H9 (cell line): ENCODE measurements around the gene CSN1S1. TPM values are rescaled to one million over a fixed set of nuclear protein-coding genes. Genes with fewer than 3 reads are reported as not detected.

Source experiments
- DNase-seq: peaks from one replicate; pipeline ENCODE4 v3.0.0-alpha.2; 2017
- H2AFZ ChIP-seq: one replicate; pipeline ENCODE4 v1.6.1; 2013; ENCODE audit warnings: mild to moderate bottlenecking, low read length, control low read depth, moderate library complexity
- H2AK5ac ChIP-seq: 2 replicates; pipeline ENCODE4 v1.6.1; 2013; ENCODE audit warnings: low read length, control low read depth, mixed read lengths; ENCODE audit not compliant: insufficient read length
- H2BK120ac ChIP-seq: one replicate; pipeline ENCODE4 v1.6.1; 2013; ENCODE audit warnings: low read depth, mild to moderate bottlenecking, low read length, control low read depth, inconsistent platforms; ENCODE audit not compliant: poor library complexity, severe bottlenecking
- H2BK12ac ChIP-seq: 2 replicates; pipeline ENCODE4 v1.6.1; 2013; ENCODE audit warnings: low read length, control low read depth, mixed read lengths, low read depth; ENCODE audit not compliant: insufficient read length
- H2BK15ac ChIP-seq: 2 replicates; pipeline ENCODE4 v1.6.1; 2013; ENCODE audit warnings: low read depth, low read length, control low read depth
- H2BK20ac ChIP-seq: one replicate; pipeline ENCODE4 v1.6.1; 2013; ENCODE audit warnings: low read depth, mild to moderate bottlenecking, low read length, control low read depth, inconsistent platforms; ENCODE audit not compliant: poor library complexity, severe bottlenecking
- H2BK5ac ChIP-seq: 2 replicates; pipeline ENCODE4 v1.6.1; 2013; ENCODE audit warnings: low read length, control low read depth, mixed read lengths; ENCODE audit not compliant: insufficient read length
- H3K14ac ChIP-seq: 2 replicates; pipeline ENCODE4 v1.6.1; 2013; ENCODE audit warnings: low read length, control low read depth; ENCODE audit not compliant: insufficient read depth
- H3K18ac ChIP-seq: 2 replicates; pipeline ENCODE4 v1.6.1; 2013; ENCODE audit warnings: low read depth, mild to moderate bottlenecking, mixed read lengths, low read length, control low read depth; ENCODE audit not compliant: insufficient read length
- H3K23ac ChIP-seq: 2 replicates; pipeline ENCODE4 v1.6.1; 2013; ENCODE audit warnings: low read length, control low read depth, mixed read lengths, low read depth; ENCODE audit not compliant: insufficient read length
- H3K23me2 ChIP-seq: 2 replicates; pipeline ENCODE4 v1.6.1; 2013; ENCODE audit warnings: low read depth, mild to moderate bottlenecking, mixed read lengths, low read length, control low read depth; ENCODE audit not compliant: insufficient read length, poor library complexity, severe bottlenecking
- H3K27ac ChIP-seq: 2 replicates; pipeline ENCODE4 v1.5.1; 2013; ENCODE audit warnings: low read length, control low read depth, mixed read lengths, low read depth; ENCODE audit not compliant: insufficient read length
- H3K27me3 ChIP-seq: 2 replicates; pipeline ENCODE4 v1.6.1; 2013; ENCODE audit warnings: low read length, control low read depth, inconsistent platforms; ENCODE audit not compliant: insufficient read depth
- H3K4ac ChIP-seq: 2 replicates; pipeline ENCODE4 v1.6.1; 2013; ENCODE audit warnings: low read depth, mild to moderate bottlenecking, control low read depth, inconsistent platforms, low read length, moderate library complexity
- H3K4me1 ChIP-seq: 2 replicates; pipeline ENCODE4 v1.6.1; 2013; ENCODE audit warnings: low read length, control low read depth, inconsistent platforms; ENCODE audit not compliant: insufficient read depth
- H3K4me2 ChIP-seq: 2 replicates; pipeline ENCODE4 v1.6.1; 2013; ENCODE audit warnings: low read length, control low read depth, mixed read lengths; ENCODE audit not compliant: insufficient read length, insufficient read depth
- H3K56ac ChIP-seq: 2 replicates; pipeline ENCODE4 v1.6.1; 2013; ENCODE audit warnings: low read depth, mild to moderate bottlenecking, mixed read lengths, low read length, control low read depth; ENCODE audit not compliant: insufficient read length
- H3K79me1 ChIP-seq: 2 replicates; pipeline ENCODE4 v1.6.1; 2013; ENCODE audit warnings: low read depth, mild to moderate bottlenecking, moderate library complexity, low read length, control low read depth, inconsistent platforms; ENCODE audit not compliant: insufficient read depth, poor library complexity, severe bottlenecking
- H3K79me2 ChIP-seq: 2 replicates; pipeline ENCODE4 v1.6.1; 2013; ENCODE audit warnings: low read length, control low read depth, inconsistent platforms; ENCODE audit not compliant: insufficient read depth
- H3K9ac ChIP-seq: 2 replicates; pipeline ENCODE4 v1.6.1; 2013; ENCODE audit warnings: low read length, control low read depth, mixed read lengths; ENCODE audit not compliant: insufficient read length; ENCODE audit errors: extremely low read depth
- H3K9me3 ChIP-seq: one replicate; pipeline ENCODE4 v1.6.1; 2013; ENCODE audit warnings: low read depth, low read length, inconsistent platforms; ENCODE audit not compliant: control insufficient read depth
- H3T11ph ChIP-seq: one replicate; pipeline ENCODE4 v1.6.1; 2013; ENCODE audit warnings: mild to moderate bottlenecking, low read length, control low read depth, inconsistent platforms
- H4K20me1 ChIP-seq: one replicate; pipeline ENCODE4 v1.6.1; 2013; ENCODE audit not compliant: control insufficient read depth, insufficient read length, insufficient read depth
- H4K5ac ChIP-seq: 2 replicates; pipeline ENCODE4 v1.6.1; 2013; ENCODE audit warnings: low read depth, mild to moderate bottlenecking, mixed read lengths, low read length, control low read depth; ENCODE audit not compliant: insufficient read length
- H4K8ac ChIP-seq: replicated peaks from 2 replicates; pipeline ENCODE4 v1.6.1; 2013; ENCODE audit warnings: low read length, control low read depth, mixed read lengths, low read depth; ENCODE audit not compliant: insufficient read length
- H4K91ac ChIP-seq: 2 replicates; pipeline ENCODE4 v1.6.1; 2013; ENCODE audit warnings: low read depth, mild to moderate bottlenecking, moderate library complexity, mixed read lengths, low read length, control low read depth; ENCODE audit not compliant: insufficient read length
- H3K27ac Mint-ChIP-seq, 3 experiments: 2 replicates in 2 of 3; 3 replicates in 1 of 3; pipeline ENCODE4 v1.8.0; 2020 to 2021; ENCODE audit warnings: mixed read lengths in 3 of 3, mild to moderate bottlenecking in 1 of 3, moderate library complexity in 1 of 3
- H3K27me3 Mint-ChIP-seq: 2 replicates; pipeline ENCODE4 v1.8.0; 2021; ENCODE audit warnings: low read depth, mild to moderate bottlenecking, moderate library complexity, mixed read lengths
- H3K36me3 Mint-ChIP-seq, 3 experiments: 2 replicates in 2 of 3; 3 replicates in 1 of 3; pipeline ENCODE4 v1.8.0; 2020 to 2021; ENCODE audit warnings: low read depth in 3 of 3, mixed read lengths in 3 of 3; ENCODE audit not compliant: insufficient read depth in 1 of 3
- H3K4me1 Mint-ChIP-seq, 2 experiments: 2 replicates each; pipeline ENCODE4 v1.8.0; 2020; ENCODE audit warnings: mixed read lengths in 2 of 2
- H3K4me3 Mint-ChIP-seq, 2 experiments: 2 replicates in 1 of 2; 3 replicates in 1 of 2; pipeline ENCODE4 v1.8.0; 2020 to 2021; ENCODE audit warnings: mild to moderate bottlenecking in 2 of 2, mixed read lengths in 2 of 2, moderate library complexity in 1 of 2
- H3K9me3 Mint-ChIP-seq, 2 experiments: 2 replicates in 1 of 2; 3 replicates in 1 of 2; pipeline ENCODE4 v1.8.0; 2020; ENCODE audit warnings: mild to moderate bottlenecking in 2 of 2, mixed read lengths in 2 of 2, moderate library complexity in 1 of 2
- CTCF ChIP-seq: fragments of 200-600 bp; sonication (generic); conservative IDR thresholded peaks from 3 replicates; pipeline ENCODE4 v1.8.0; 2021; ENCODE audit warnings: antibody characterized with exemption, mild to moderate bottlenecking
- WGBS: extraction: QIAGEN DNeasy Blood & Tissue Kit; methylation state at CpG from one replicate; pipeline ENCODE4 v1.1.7; 2013; ENCODE audit warnings: missing lambda C conversion rate, low lambda C conversion rate, mixed read lengths; ENCODE audit not compliant: insufficient read length; ENCODE audit errors: extremely low coverage; 5-methylcytosine and 5-hydroxymethylcytosine counted together
- total RNA-seq: library from RNA; stranded (reverse); gene quantifications from 2 replicates; pipeline ENCODE4 v1.2.1, GENCODE V29; 2021

CSN1S1 gene
- total RNA-seq, 1 experiment from 2014 or later, result not detected

GRCh38 chr4:69934150-69934549 lies 3.3 kb downstream of the CSN1S1 start:
- no peak overlapping the region for H2BK120ac ChIP-seq
- Mint-ChIP-seq H3K4me1 (no peaks in the 10 kb centered on the region), H3K9me3 (no peaks in the 10 kb centered on the region), H3K4me3 (no peak overlapping the region), H3K36me3 (no peaks in the 10 kb centered on the region), H3K27ac (no peak overlapping the region), H3K27me3 (no peaks in the 10 kb centered on the region)
- H3K18ac ChIP-seq, result no peak overlapping the region
- H3K79me2 ChIP-seq, result no peaks in the 10 kb centered on the region
- no peaks in the 10 kb centered on the region for H3K4me1 ChIP-seq
- WGBS, result no CpG with 5 or more reads among the region's 4 CpGs
- TF ChIP-seq CTCF, result no peak
- no peaks in the 10 kb centered on the region for H3K27me3 ChIP-seq
- no peak overlapping the region for H3K56ac ChIP-seq
- no peak overlapping the region for H3T11ph ChIP-seq
- no peak overlapping the region for H3K9ac ChIP-seq
- no peak overlapping the region for H3K14ac ChIP-seq
- H3K79me1 ChIP-seq, result no peaks in the 10 kb centered on the region
- no peak overlapping the region for H3K27ac ChIP-seq
- H3K9me3 ChIP-seq, result no peaks in the 10 kb centered on the region
- H2BK12ac ChIP-seq, result no peak overlapping the region
- H4K5ac ChIP-seq, result no peak overlapping the region
- no peak overlapping the region for H2BK5ac ChIP-seq
- no peaks in the 10 kb centered on the region for H3K23me2 ChIP-seq
- DNase-seq, result no peak
- H4K91ac ChIP-seq, result no peak overlapping the region
- no peak overlapping the region for H2BK15ac ChIP-seq
- no peak overlapping the region for H3K23ac ChIP-seq
- no peak overlapping the region for H4K8ac ChIP-seq
- H3K4ac ChIP-seq, result no peak overlapping the region
- no peaks in the 10 kb centered on the region for H4K20me1 ChIP-seq
- H2AFZ ChIP-seq, result no peak overlapping the region
- H3K4me2 ChIP-seq, result no peak overlapping the region
- H2BK20ac ChIP-seq, result no peak overlapping the region
- H2AK5ac ChIP-seq, result no peak overlapping the region
